Measurements from ENCODE around the gene CAB39. TPM values are rescaled to one million over a fixed set of nuclear protein-coding genes. Genes with fewer than 3 reads are reported as not detected.

Gene CAB39
- total and polyA plus RNA-seq, 2 of the 8 experiments (the other 6 are each of a cell fraction or from before 2014, with no cell fraction given) = 16.4 to 50.5 TPM

DNA sequence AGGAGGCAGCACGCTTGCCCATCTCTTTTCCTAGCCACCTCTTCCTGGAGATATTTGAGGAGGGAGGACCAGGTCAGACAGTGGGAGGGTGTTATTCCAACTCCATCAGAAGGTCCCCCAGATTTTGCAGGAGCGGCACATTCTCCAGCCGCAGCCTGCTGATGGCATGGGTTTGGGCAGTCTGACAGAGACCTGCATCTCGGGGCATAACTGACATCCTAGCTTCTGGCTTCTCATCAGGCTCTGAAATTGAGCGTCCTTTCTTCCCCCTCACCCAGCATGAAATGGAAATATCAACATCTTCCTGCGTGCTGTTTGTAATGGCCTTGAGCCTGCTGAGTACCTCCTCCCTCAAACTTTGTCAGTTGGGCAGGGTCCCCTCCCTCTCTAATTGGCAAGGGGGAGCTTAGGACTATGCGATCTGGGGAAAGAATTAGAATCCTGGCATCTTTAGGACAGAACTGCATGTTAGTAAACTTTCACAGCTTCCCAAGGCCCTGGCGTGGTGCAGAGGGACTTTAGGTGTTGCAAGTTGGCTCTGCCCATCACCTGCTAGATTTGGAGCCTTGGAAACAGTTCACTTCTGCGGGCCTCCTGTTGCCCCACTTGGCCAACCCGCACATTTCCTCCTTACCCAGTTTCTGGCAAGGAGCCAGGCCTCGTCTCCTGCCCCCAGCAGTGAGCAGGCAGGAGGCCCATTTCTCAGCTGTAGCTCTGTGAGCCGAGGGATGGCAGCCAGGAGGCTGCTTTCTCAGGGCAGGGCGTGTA, 154.3 kb downstream of the CAB39 start:
- H2BK120ac ChIP-seq (replicated peaks; ENCODE audit: low read depth, low read length) = peak overlapping the region; percentile 30
- peaks cover 20% of the 10 kb centered on the region for H3K23me2 ChIP-seq (ENCODE audit: low read depth, low read length)
- no peak overlapping the region for H4K91ac ChIP-seq (replicated peaks; ENCODE audit: insufficient read length, low read length)
- H3K36me3 ChIP-seq (ENCODE audit: control insufficient read depth in 2 of 4, insufficient read depth in 4 of 4, low read length in 3 of 4) = peaks cover 0 to 3% (median 0%) of the 10 kb centered on the region in 4 experiments; a peak in 1 of 8 replicates
- no peak overlapping the region; the same call in 1 of the 2 replicates for H3K27ac ChIP-seq (ENCODE audit: low read depth, low read length)
- peak overlapping the region; percentile 48 for H2BK20ac ChIP-seq (ENCODE audit: low read length)
- H3K79me2 ChIP-seq (ENCODE audit: control insufficient read depth in 1 of 2, insufficient read depth in 2 of 2, low read length in 2 of 2) = peaks cover 16 to 72% of the 10 kb centered on the region in 2 experiments
- H4K20me1 ChIP-seq (replicated peaks in 1 of 2; ENCODE audit: control insufficient read depth in 1 of 2, insufficient read depth in 2 of 2, low read length in 2 of 2) = peaks cover 2 to 12% of the 10 kb centered on the region in 2 experiments
- H3K18ac ChIP-seq (ENCODE audit: extremely low read depth, low read length) = peak overlapping the region; percentile 87
- TF ChIP-seq, protein P1, sequence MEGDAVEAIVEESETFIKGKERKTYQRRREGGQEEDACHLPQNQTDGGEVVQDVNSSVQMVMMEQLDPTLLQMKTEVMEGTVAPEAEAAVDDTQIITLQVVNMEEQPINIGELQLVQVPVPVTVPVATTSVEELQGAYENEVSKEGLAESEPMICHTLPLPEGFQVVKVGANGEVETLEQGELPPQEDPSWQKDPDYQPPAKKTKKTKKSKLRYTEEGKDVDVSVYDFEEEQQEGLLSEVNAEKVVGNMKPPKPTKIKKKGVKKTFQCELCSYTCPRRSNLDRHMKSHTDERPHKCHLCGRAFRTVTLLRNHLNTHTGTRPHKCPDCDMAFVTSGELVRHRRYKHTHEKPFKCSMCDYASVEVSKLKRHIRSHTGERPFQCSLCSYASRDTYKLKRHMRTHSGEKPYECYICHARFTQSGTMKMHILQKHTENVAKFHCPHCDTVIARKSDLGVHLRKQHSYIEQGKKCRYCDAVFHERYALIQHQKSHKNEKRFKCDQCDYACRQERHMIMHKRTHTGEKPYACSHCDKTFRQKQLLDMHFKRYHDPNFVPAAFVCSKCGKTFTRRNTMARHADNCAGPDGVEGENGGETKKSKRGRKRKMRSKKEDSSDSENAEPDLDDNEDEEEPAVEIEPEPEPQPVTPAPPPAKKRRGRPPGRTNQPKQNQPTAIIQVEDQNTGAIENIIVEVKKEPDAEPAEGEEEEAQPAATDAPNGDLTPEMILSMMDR (IDR thresholded peaks at IDR 0.05; ENCODE audit: control extremely low read depth in 1 of 3, insufficient read depth in 1 of 3, low read depth in 1 of 3, low read length in 3 of 3) = peak in 1 of 3 experiments; percentile 8; a peak in 1 of 4 replicates
- TF ChIP-seq JUN (IDR thresholded peaks at IDR 0.05; ENCODE audit: low read depth, low read length) = no peak
- TF ChIP-seq SP1 (IDR thresholded peaks at IDR 0.05; ENCODE audit: low read depth, low read length) = no peak
- no peak for TF ChIP-seq SIX5 (IDR thresholded peaks at IDR 0.05; ENCODE audit: low read depth, low read length)
- no peak for TF ChIP-seq MAX (IDR thresholded peaks at IDR 0.05)
- no peak for TF ChIP-seq BACH1 (IDR thresholded peaks at IDR 0.05; ENCODE audit: low read length)
- TF ChIP-seq POLR2A (IDR thresholded peaks at IDR 0.05; ENCODE audit: control extremely low read depth in 1 of 2, low read depth in 2 of 2, low read length in 2 of 2) = no peak
- no peak for TF ChIP-seq NANOG (IDR thresholded peaks at IDR 0.05; ENCODE audit: insufficient read depth, low read depth, low read length, poor library complexity, severe bottlenecking)
- peak overlapping the region; percentile 5 for H4K5ac ChIP-seq (ENCODE audit: insufficient read length, low read depth, low read length)
- H2BK12ac ChIP-seq (ENCODE audit: low read depth, low read length) = peak overlapping the region; percentile 85
- no peak overlapping the region for H3K23ac ChIP-seq (ENCODE audit: insufficient read length)
- peak in 1 of 2 experiments; percentile 45 for DNase-seq (ENCODE audit: low read depth in 1 of 2, low spot score in 2 of 2)
- H2AK5ac ChIP-seq (ENCODE audit: low read depth, low read length) = peak overlapping the region; percentile 26; the same call in 1 of the 2 replicates
- H3K4me3 ChIP-seq (ENCODE audit: extremely low read depth in 1 of 4, insufficient read depth in 2 of 4, low read depth in 3 of 4, low read length in 4 of 4) = peak overlapping the region in 3 of 4 experiments; percentile 2 to 99 (median 75); a peak in 4 of 8 replicates
- 0 out of 2 replicates have a peak overlapping the region, but pooled peaks have one; percentile 31 for H2BK15ac ChIP-seq (ENCODE audit: low read length)
- H3K9ac ChIP-seq (replicated peaks in 1 of 4; ENCODE audit: extremely low read depth in 1 of 4, low read depth in 3 of 4, low read length in 3 of 4) = peak overlapping the region in 1 of 4 experiments; percentile 8; a peak in 1 of 7 replicates
- no peaks in the 10 kb centered on the region; a peak in 1 of 7 replicates for H3K27me3 ChIP-seq (replicated peaks in 1 of 4; ENCODE audit: control insufficient read depth in 3 of 4, extremely low read depth in 1 of 4, insufficient read depth in 3 of 4, low read length in 3 of 4)
- ChIA-PET CTCF (ENCODE audit: partially characterized antibody) (interaction anchor here (0.9 to 10.1 kb wide), 15 partner anchors 9 to 67 kb away, joined by 3 to 86 read pairs (median 4); no protein-coding TSS in a partner anchor), POLR2A (ENCODE audit: partially characterized antibody) (interaction anchor here (0.7 to 6.6 kb wide), 11 partner anchors 8 to 658 kb away, joined by 3 to 50 read pairs (median 5); no protein-coding TSS in a partner anchor)
- H3K4ac ChIP-seq (replicated peaks; ENCODE audit: insufficient read length, low read depth, low read length) = peak overlapping the region; percentile 3
- FAIRE-seq = no peak
- H3K9me3 ChIP-seq (ENCODE audit: insufficient read depth in 2 of 2, low read depth in 1 of 2, low read length in 1 of 2) = no peaks in the 10 kb centered on the region
- peaks cover 24% of the 10 kb centered on the region for H3K79me1 ChIP-seq (ENCODE audit: low read depth, low read length)
- peak overlapping the region; percentile 76 to 94 for H3K4me2 ChIP-seq (ENCODE audit: insufficient read depth in 1 of 2, low read depth in 2 of 2, low read length in 2 of 2)
- H3K14ac ChIP-seq (ENCODE audit: insufficient read length) = no peak overlapping the region
- no peak overlapping the region for H2AFZ ChIP-seq (ENCODE audit: low read length)
- H2BK5ac ChIP-seq (ENCODE audit: low read depth, low read length) = peak overlapping the region; percentile 93
- H4K8ac ChIP-seq (ENCODE audit: extremely low read depth, insufficient read depth, low read length) = no peak overlapping the region
- 46% methylated on average over 13 of the region's 13 CpGs; no CpG with 5 or more reads in 1 of the 2 experiments for WGBS, 2 experiments (ENCODE audit: extremely low coverage in 1 of 2, insufficient coverage in 1 of 2, insufficient read length in 1 of 2, insufficient replicate concordance in 2 of 2, low coverage in 1 of 2, low lambda C conversion rate in 2 of 2, missing lambda C conversion rate in 1 of 2)
- peaks cover 17 to 69% (median 54%) of the 10 kb centered on the region in 4 experiments for H3K4me1 ChIP-seq (replicated peaks in 1 of 4; ENCODE audit: control insufficient read depth in 3 of 4, insufficient read depth in 4 of 4, low read length in 3 of 4)
- H3K56ac ChIP-seq (replicated peaks; ENCODE audit: insufficient read length, low read depth, low read length) = no peak overlapping the region

All from H1 (cell line).